OCI-LY7 (cell line): ENCODE results near the gene CA7. TPM values are rescaled to one million over a fixed set of nuclear protein-coding genes. Genes with fewer than 3 reads are reported as not detected.

ENCODE experiments used
- BruUV-seq: library from RNA; stranded (reverse); fragments of 400-500 nt; replicated peaks from 2 replicates; lab custom pipeline; 2021; lab: Mats Ljungman, UMichigan
- CTCF ChIA-PET: fragments of 300-600 bp; sonication (Branson Sonifier 250); formaldehyde crosslinking; loops from one replicate; lab custom pipeline; 2022; ENCODE audit warnings: antibody characterized with exemption; ENCODE audit not compliant: unreplicated experiment; lab: Charles Lee
- POLR2A ChIA-PET: fragments of 300-600 bp; sonication (Branson Sonifier 250); formaldehyde crosslinking; loops from one replicate; lab custom pipeline; 2022; ENCODE audit warnings: antibody characterized with exemption; lab: Charles Lee
- DNase-seq: peaks from one replicate; pipeline ENCODE4 v3.0.0-alpha.2; 2015; ENCODE audit warnings: low spot score
- H2AFZ ChIP-seq: fragments of 200-600 bp; sonication (generic), shearing (Covaris generic); 2 replicates; pipeline ENCODE4 v1.6.1; 2014; ENCODE audit warnings: mild to moderate bottlenecking, antibody characterized with exemption, low read length, moderate library complexity
- H3K27ac ChIP-seq: fragments of 200-600 bp; sonication (generic); 2 replicates; pipeline ENCODE4 v1.5.1; 2014; ENCODE audit warnings: mixed run types, low read depth, mild to moderate bottlenecking, moderate library complexity, low read length, inconsistent platforms; ENCODE audit not compliant: poor library complexity, severe bottlenecking
- H3K36me3 ChIP-seq: fragments of 200-600 bp; sonication (generic); 2 replicates; pipeline ENCODE4 v1.6.1; 2014; ENCODE audit warnings: mild to moderate bottlenecking, antibody characterized with exemption, low read length, moderate library complexity, mixed read lengths; ENCODE audit not compliant: insufficient read depth
- H3K4me1 ChIP-seq: fragments of 200-600 bp; sonication (generic); 2 replicates; pipeline ENCODE4 v1.5.1; 2014; ENCODE audit warnings: mild to moderate bottlenecking, low read length; ENCODE audit not compliant: insufficient read depth, poor library complexity, severe bottlenecking
- H3K4me2 ChIP-seq: fragments of 200-600 bp; sonication (generic); 2 replicates; pipeline ENCODE4 v1.6.1; 2014; ENCODE audit warnings: mild to moderate bottlenecking, low read length
- H3K4me3 ChIP-seq: fragments of 200-600 bp; sonication (generic); 2 replicates; pipeline ENCODE4 v1.5.1; 2014; ENCODE audit warnings: mild to moderate bottlenecking, low read depth, low read length; ENCODE audit not compliant: poor library complexity, severe bottlenecking
- H3K79me2 ChIP-seq: fragments of 200-600 bp; sonication (generic); 2 replicates; pipeline ENCODE4 v1.6.1; 2016; ENCODE audit warnings: low read depth, mild to moderate bottlenecking, low read length, moderate library complexity, mixed read lengths; ENCODE audit not compliant: insufficient read depth
- H3K9me2 ChIP-seq: fragments of 200-600 bp; sonication (generic); 2 replicates; pipeline ENCODE4 v1.6.1; 2016; ENCODE audit warnings: mild to moderate bottlenecking, low read length, mixed read lengths; ENCODE audit not compliant: insufficient read depth
- H3K9me3 ChIP-seq: fragments of 200-600 bp; sonication (generic); 2 replicates; pipeline ENCODE4 v1.6.1; 2014; ENCODE audit warnings: mild to moderate bottlenecking, mixed run types, low read length, mixed read lengths
- H4K20me1 ChIP-seq: fragments of 200-600 bp; sonication (generic); 2 replicates; pipeline ENCODE4 v1.6.1; 2014; ENCODE audit warnings: mild to moderate bottlenecking, antibody characterized with exemption, low read length, moderate library complexity, mixed read lengths; ENCODE audit not compliant: insufficient read depth
- EZH2phosphoT487 ChIP-seq: fragments of 200-600 bp; sonication (generic); IDR thresholded peaks from 2 replicates; pipeline ENCODE4 v1.6.1; 2018; ENCODE audit warnings: low read depth, borderline replicate concordance, mild to moderate bottlenecking, mixed run types, antibody characterized with exemption, low read length, moderate library complexity, mixed read lengths
- intact Hi-C: fragments of 100-400 bp; cut with micrococcal nuclease; formaldehyde crosslinking; loops from one replicate; pipeline ENCODE4 v1.10.0; 2022; ENCODE audit not compliant: unreplicated experiment
- total RNA-seq, 2 experiments: library from RNA; depleted of rRNA in 1 of 2; stranded (reverse); fragments of >200 nt in 1 of 2; shearing (Covaris generic) in 1 of 2; gene quantifications; 2 replicates each; pipeline ENCODE4 v1.2.3, GENCODE V29; 2014 to 2022
- TF ChIP-seq, protein P1 (sequence below): fragments of 200-600 bp; sonication (generic); conservative IDR thresholded peaks from 2 replicates; pipeline ENCODE4 v1.5.1; 2014; ENCODE audit warnings: mild to moderate bottlenecking, antibody characterized with exemption, low read length, moderate library complexity, mixed read lengths

The CA7 gene
- total RNA-seq, 2 experiments from 2014 or later: not detected

DNA sequence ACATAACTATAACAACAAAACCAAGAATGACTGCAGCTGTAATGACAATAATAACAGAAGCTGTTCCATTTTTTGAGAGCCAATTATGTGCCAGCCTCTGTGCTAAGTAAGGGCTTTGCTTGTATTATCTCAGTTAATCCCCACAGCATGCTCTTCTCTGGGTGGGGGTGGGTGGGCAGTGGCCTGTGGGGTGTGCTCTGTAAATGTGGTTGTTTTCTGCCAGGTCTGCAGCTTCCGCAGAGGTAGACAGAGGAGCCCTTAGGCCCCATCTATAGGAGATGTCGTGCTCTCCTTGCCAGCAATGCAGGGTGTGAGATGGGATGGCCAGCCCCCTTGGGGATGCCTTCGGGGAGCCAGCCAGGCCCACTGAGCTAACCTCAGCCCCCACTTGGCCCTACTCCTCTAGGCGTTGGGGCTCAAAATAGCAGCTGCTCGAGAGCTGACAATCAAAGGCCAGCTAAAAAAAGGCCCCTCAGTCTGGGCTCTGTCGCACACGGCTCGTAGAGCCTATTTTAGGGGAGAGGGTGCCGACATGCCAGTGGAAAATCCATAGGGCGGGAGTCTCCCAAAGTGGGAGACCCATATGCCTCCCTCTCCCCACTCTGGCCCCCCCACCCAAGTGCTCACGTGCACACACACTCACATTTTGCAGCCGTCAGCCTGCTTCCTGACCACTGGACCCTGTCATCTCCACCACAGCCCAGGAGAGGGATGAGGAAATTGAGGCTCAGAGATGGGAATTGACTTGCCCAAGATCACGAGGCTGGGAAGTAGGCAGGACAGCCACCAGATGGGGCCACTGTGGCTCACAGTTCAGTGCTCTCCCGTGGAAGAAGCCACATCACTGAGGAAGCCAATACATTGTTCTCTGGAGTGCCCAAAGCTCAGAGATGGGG is 58.7 kb downstream of the CA7 start:
- Histone ChIP-seq H3K9me3 (no peaks in the 10 kb centered on the region), H3K79me2 (no peaks in the 10 kb centered on the region), H3K27ac (no peak overlapping the region), H3K4me2 (no peak overlapping the region), H2AFZ (no peak overlapping the region), H3K36me3 (no peaks in the 10 kb centered on the region), H3K4me3 (no peak overlapping the region), H3K4me1 (no peaks in the 10 kb centered on the region), H3K9me2 (no peaks in the 10 kb centered on the region), H4K20me1 (no peaks in the 10 kb centered on the region)
- BruUV-seq: no TSS peak
- TF ChIP-seq, protein P1, sequence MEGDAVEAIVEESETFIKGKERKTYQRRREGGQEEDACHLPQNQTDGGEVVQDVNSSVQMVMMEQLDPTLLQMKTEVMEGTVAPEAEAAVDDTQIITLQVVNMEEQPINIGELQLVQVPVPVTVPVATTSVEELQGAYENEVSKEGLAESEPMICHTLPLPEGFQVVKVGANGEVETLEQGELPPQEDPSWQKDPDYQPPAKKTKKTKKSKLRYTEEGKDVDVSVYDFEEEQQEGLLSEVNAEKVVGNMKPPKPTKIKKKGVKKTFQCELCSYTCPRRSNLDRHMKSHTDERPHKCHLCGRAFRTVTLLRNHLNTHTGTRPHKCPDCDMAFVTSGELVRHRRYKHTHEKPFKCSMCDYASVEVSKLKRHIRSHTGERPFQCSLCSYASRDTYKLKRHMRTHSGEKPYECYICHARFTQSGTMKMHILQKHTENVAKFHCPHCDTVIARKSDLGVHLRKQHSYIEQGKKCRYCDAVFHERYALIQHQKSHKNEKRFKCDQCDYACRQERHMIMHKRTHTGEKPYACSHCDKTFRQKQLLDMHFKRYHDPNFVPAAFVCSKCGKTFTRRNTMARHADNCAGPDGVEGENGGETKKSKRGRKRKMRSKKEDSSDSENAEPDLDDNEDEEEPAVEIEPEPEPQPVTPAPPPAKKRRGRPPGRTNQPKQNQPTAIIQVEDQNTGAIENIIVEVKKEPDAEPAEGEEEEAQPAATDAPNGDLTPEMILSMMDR: no peak
- TF ChIP-seq EZH2phosphoT487: no peak
- ChIA-PET POLR2A (no interaction called here), CTCF (interaction anchor here (0.6 kb wide), 1 partner anchor 9 kb away, joined by 5 read pairs; no protein-coding TSS in a partner anchor)
- intact Hi-C loops: no loop called here
- DNase-seq: no peak

Other genes starting within 250 kb of the CA7 start
- 5.0 and 5.3 TPM in 2 replicates for gene CMTM3, start 239.7 kb upstream of the CA7 start, total RNA-seq (2014; rRNA removed; shearing (Covaris generic))
- 27.5 and 30.4 TPM in 2 replicates for gene CMTM3, start 239.7 kb upstream of the CA7 start, total RNA-seq (2022)
- 0.03 TPM in 1 of 2 replicates, not detected in the other for gene CMTM4, start 147.7 kb upstream of the CA7 start, total RNA-seq (2014; rRNA removed; shearing (Covaris generic))
- gene CMTM4, start 147.7 kb upstream of the CA7 start, total RNA-seq (2022): 0.76 and 1.3 TPM in 2 replicates
- gene DYNC1LI2, start 92.8 kb upstream of the CA7 start, total RNA-seq (2014; rRNA removed; shearing (Covaris generic)): 48.4 and 48.9 TPM in 2 replicates
- gene DYNC1LI2, start 92.8 kb upstream of the CA7 start, total RNA-seq (2022): 62.4 and 64.0 TPM in 2 replicates
- not detected in 2 replicates for gene TERB1, start 42.8 kb upstream of the CA7 start, total RNA-seq (2014; rRNA removed; shearing (Covaris generic))
- 0.17 TPM in 1 of 2 replicates, not detected in the other for gene TERB1, start 42.8 kb upstream of the CA7 start, total RNA-seq (2022)
- gene NAE1, start 13.4 kb upstream of the CA7 start, total RNA-seq (2014; rRNA removed; shearing (Covaris generic)): 85.0 and 85.2 TPM in 2 replicates
- 98.9 and 106 TPM in 2 replicates for gene NAE1, start 13.4 kb upstream of the CA7 start, total RNA-seq (2022)
- gene PDP2, start 36.1 kb downstream of the CA7 start, total RNA-seq (2014; rRNA removed; shearing (Covaris generic)): 11.1 and 13.8 TPM in 2 replicates
- 25.7 and 29.2 TPM in 2 replicates for gene PDP2, start 36.1 kb downstream of the CA7 start, total RNA-seq (2022)
- gene CDH16, start 74.5 kb downstream of the CA7 start, total RNA-seq (2014; rRNA removed; shearing (Covaris generic)): not detected in 2 replicates
- not detected in 2 replicates for gene CDH16, start 74.5 kb downstream of the CA7 start, total RNA-seq (2022)
- 0.09 TPM in 1 of 2 replicates, not detected in the other for gene RRAD, start 81.1 kb downstream of the CA7 start, total RNA-seq (2014; rRNA removed; shearing (Covaris generic))
- gene RRAD, start 81.1 kb downstream of the CA7 start, total RNA-seq (2022): not detected in 2 replicates
- gene CIAO2B, start 90.0 kb downstream of the CA7 start, total RNA-seq (2014; rRNA removed; shearing (Covaris generic)): 132 and 133 TPM in 2 replicates
- gene CIAO2B, start 90.0 kb downstream of the CA7 start, total RNA-seq (2022): 76.4 and 78.3 TPM in 2 replicates
- 18.5 and 29.6 TPM in 2 replicates for gene CES2, start 91.1 kb downstream of the CA7 start, total RNA-seq (2014; rRNA removed; shearing (Covaris generic))
- 27.6 and 30.7 TPM in 2 replicates for gene CES2, start 91.1 kb downstream of the CA7 start, total RNA-seq (2022)
- gene CES3, start 116.9 kb downstream of the CA7 start, total RNA-seq (2014; rRNA removed; shearing (Covaris generic)): 1.7 and 2.7 TPM in 2 replicates
- gene CES3, start 116.9 kb downstream of the CA7 start, total RNA-seq (2022): 1.4 and 1.9 TPM in 2 replicates
- gene CES4A, start 144.2 kb downstream of the CA7 start, total RNA-seq (2014; rRNA removed; shearing (Covaris generic)): 0.47 and 2.0 TPM in 2 replicates
- gene CES4A, start 144.2 kb downstream of the CA7 start, total RNA-seq (2022): 0.38 and 0.41 TPM in 2 replicates
- 93.5 and 187 TPM in 2 replicates for gene CBFB, start 184.7 kb downstream of the CA7 start, total RNA-seq (2014; rRNA removed; shearing (Covaris generic))
- 151 and 154 TPM in 2 replicates for gene CBFB, start 184.7 kb downstream of the CA7 start, total RNA-seq (2022)